Omental fat pad (tissue), 4 donors: ENCODE measurements around the gene SPEM1. TPM values are rescaled to one million over a fixed set of nuclear protein-coding genes. Genes with fewer than 3 reads are reported as not detected.

Experiments
- ATAC-seq: fragments of 150-250 bp; one replicate; pipeline ENCODE4 v1.9.1; 2016; ENCODE audit warnings: mild to moderate bottlenecking, moderate library complexity; ENCODE audit not compliant: low FRiP score
- DNase-seq: peaks from one replicate; pipeline ENCODE4 v3.0.0-alpha.2; 2019; ENCODE audit warnings: low spot score
- CTCF ChIP-seq, 3 donors: fragments of 450-650 bp; IDR thresholded peaks; one replicate each; pipeline ENCODE4 v1.5.1; 2016 to 2017; ENCODE audit warnings: antibody characterized with exemption in 3 of 3, mild to moderate bottlenecking in 3 of 3, moderate library complexity in 2 of 3
- total RNA-seq, 4 donors: library from RNA; depleted of rRNA; stranded (reverse); fragments of >200 nt; gene quantifications; one replicate each; pipeline ENCODE4 v1.1.0, GENCODE V29; 2016

SPEM1 gene
- total RNA-seq, 4 donors from 2014 or later: not detected

GRCh38 chr17:7403043-7403726, 16.9 kb upstream of the SPEM1 start:
- no peak for TF ChIP-seq CTCF (IDR thresholded peaks at IDR 0.05)
- DNase-seq (no peak), ATAC-seq (peak; percentile 5)

GRCh38 chr17:7403727-7403976, 16.5 kb upstream of the SPEM1 start:
- peak; percentile 63 for ATAC-seq
- DNase-seq: no peak
- TF ChIP-seq CTCF (IDR thresholded peaks at IDR 0.05): no peak

- DNase-seq: peak; percentile 93
- no peak for TF ChIP-seq CTCF (IDR thresholded peaks at IDR 0.05)
- peak; percentile 92 for ATAC-seq
These were observed 16.0 kb upstream of the SPEM1 start, which contains the start of gene TMEM256 for GRCh38 chr17:7403977-7404736. Gene TMEM256, minus strand, starts transcription at chr17:7404097. Its CDS starts 13 bp downstream, at chr17:7404084.

GRCh38 chr17:7404737-7405349, 15.3 kb upstream of the SPEM1 start:
- DNase-seq (no peak), ATAC-seq (peak; percentile 50)
- TF ChIP-seq CTCF (IDR thresholded peaks at IDR 0.05): no peak

- ATAC-seq: no peak
- no peak for DNase-seq
- TF ChIP-seq CTCF (IDR thresholded peaks at IDR 0.05): no peak
These were observed 14.5 kb upstream of the SPEM1 start for GRCh38 chr17:7405350-7406234.

- TF ChIP-seq CTCF (IDR thresholded peaks at IDR 0.05): no peak
- DNase-seq (no peak), ATAC-seq (no peak)
These were observed 13.8 kb upstream of the SPEM1 start for GRCh38 chr17:7406235-7406825.
